HG02981 (cell line): ENCODE results near the gene USP17L22.
"Not testable (repeated sequence)": the region's sequence is repeated elsewhere in the genome, so short reads cannot be mapped to it uniquely, and the experiment has no call there.

Experiments
- ATAC-seq: cut with Tn5 transposase; IDR thresholded peaks from one replicate; pipeline ENCODE4 v1.9.1; 2021; ENCODE audit warnings: mild to moderate bottlenecking, moderate library complexity; ENCODE audit not compliant: unreplicated experiment

Gene USP17L22, protein sequence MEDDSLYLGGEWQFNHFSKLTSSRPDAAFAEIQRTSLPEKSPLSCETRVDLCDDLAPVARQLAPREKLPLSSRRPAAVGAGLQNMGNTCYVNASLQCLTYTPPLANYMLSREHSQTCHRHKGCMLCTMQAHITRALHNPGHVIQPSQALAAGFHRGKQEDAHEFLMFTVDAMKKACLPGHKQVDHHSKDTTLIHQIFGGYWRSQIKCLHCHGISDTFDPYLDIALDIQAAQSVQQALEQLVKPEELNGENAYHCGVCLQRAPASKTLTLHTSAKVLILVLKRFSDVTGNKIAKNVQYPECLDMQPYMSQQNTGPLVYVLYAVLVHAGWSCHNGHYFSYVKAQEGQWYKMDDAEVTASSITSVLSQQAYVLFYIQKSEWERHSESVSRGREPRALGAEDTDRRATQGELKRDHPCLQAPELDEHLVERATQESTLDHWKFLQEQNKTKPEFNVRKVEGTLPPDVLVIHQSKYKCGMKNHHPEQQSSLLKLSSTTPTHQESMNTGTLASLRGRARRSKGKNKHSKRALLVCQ

DNA sequence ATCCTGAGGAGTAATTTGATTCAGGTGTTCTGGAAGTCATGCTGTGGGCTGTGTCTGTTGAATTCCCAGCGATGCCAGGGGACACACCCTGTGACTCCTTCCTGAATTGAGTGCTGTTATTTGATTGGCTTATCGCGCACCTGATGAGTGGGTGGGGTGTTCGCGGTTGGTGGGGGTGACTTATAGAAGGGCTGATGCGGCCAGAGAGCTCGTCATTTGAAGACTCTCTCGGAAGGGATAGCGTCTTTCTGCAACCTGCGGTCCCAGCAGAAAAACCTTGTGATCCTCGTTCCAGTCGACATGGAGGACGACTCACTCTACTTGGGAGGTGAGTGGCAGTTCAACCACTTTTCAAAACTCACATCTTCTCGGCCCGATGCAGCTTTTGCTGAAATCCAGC is at the start of gene USP17L22:
USP17L22 (plus strand) TSS at position 301 of the 400 bp plus-strand sequence; CDS start at position 301, 0 bp downstream.
- not testable (repeated sequence) for ATAC-seq

DNA sequence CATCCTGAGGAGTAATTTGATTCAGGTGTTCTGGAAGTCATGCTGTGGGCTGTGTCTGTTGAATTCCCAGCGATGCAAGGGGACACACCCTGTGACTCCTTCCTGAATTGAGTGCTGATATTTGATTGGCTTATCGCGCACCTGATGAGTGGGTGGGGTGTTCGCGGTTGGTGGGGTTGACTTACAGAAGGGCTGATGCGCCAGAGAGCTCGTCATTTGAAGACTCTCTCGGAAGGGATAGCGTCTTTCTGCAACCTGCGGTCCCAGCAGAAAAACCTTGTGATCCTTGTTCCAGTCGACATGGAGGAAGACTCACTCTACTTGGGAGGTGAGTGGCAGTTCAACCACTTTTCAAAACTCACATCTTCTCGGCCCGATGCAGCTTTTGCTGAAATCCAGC is 47.6 kb upstream of the USP17L22 start, which contains the start of gene USP17L12:
USP17L12 (plus strand) TSS at position 301 of the 400 bp plus-strand sequence; CDS start at position 301, 0 bp downstream.
- ATAC-seq = not testable (repeated sequence)

DNA sequence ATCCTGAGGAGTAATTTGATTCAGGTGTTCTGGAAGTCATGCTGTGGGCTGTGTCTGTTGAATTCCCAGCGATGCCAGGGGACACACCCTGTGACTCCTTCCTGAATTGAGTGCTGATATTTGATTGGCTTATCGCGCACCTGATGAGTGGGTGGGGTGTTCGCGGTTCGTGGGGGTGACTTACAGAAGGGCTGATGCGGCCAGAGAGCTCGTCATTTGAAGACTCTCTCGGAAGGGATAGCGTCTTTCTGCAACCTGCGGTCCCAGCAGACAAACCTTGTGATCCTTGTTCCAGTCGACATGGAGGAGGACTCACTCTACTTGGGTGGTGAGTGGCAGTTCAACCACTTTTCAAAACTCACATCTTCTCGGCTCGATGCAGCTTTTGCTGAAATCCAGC is 42.8 kb upstream of the USP17L22 start, which contains the start of gene USP17L13:
USP17L13 (plus strand) TSS at position 301 of the 400 bp plus-strand sequence; CDS start at position 301, 0 bp downstream.
- ATAC-seq = not testable (repeated sequence)

DNA sequence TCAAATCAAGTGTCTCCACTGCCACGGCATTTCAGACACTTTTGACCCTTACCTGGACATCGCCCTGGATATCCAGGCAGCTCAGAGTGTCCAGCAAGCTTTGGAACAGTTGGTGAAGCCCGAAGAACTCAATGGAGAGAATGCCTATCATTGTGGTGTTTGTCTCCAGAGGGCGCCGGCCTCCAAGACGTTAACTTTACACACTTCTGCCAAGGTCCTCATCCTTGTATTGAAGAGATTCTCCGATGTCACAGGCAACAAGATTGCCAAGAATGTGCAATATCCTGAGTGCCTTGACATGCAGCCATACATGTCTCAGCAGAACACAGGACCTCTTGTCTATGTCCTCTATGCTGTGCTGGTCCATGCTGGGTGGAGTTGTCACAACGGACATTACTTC is 37.2 kb upstream of the USP17L22 start:
- ATAC-seq = not testable (repeated sequence)

DNA sequence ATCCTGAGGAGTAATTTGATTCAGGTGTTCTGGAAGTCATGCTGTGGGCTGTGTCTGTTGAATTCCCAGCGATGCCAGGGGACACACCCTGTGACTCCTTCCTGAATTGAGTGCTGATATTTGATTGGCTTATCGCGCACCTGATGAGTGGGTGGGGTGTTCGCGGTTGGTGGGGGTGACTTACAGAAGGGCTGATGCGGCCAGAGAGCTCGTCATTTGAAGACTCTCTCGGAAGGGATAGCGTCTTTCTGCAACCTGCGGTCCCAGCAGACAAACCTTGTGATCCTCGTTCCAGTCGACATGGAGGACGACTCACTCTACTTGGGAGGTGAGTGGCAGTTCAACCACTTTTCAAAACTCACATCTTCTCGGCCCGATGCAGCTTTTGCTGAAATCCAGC is 33.3 kb upstream of the USP17L22 start, which contains the start of gene USP17L15:
USP17L15 (plus strand) TSS at position 301 of the 400 bp plus-strand sequence; CDS start at position 301, 0 bp downstream.
- not testable (repeated sequence) for ATAC-seq

DNA sequence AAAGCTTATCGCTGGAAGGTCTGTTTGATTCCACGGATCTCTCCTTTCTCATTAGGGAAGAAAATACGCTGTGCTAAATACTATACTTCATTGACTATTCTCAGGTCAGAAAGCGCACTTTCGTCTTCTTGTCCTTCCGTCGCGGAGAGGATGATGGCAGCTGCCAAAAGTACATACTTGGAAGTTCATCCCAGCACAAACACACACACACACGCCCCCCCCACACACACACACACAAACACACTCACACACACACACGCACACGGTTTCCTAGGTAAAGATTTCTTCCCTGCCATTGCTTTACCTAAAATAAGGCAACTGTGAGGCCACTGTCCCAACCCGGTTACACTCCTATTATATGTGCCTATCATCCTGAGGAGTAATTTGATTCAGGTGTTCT is 29.0 kb upstream of the USP17L22 start:
- ATAC-seq = not testable (repeated sequence)

DNA sequence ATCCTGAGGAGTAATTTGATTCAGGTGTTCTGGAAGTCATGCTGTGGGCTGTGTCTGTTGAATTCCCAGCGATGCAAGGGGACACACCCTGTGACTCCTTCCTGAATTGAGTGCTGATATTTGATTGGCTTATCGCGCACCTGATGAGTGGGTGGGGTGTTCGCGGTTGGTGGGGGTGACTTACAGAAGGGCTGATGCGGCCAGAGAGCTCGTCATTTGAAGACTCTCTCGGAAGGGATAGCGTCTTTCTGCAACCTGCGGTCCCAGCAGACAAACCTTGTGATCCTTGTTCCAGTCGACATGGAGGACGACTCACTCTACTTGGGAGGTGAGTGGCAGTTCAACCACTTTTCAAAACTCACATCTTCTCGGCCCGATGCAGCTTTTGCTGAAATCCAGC is 23.8 kb upstream of the USP17L22 start, which contains the start of gene USP17L17:
USP17L17 (plus strand) TSS at position 301 of the 400 bp plus-strand sequence; CDS start at position 301, 0 bp downstream.
- not testable (repeated sequence) for ATAC-seq

DNA sequence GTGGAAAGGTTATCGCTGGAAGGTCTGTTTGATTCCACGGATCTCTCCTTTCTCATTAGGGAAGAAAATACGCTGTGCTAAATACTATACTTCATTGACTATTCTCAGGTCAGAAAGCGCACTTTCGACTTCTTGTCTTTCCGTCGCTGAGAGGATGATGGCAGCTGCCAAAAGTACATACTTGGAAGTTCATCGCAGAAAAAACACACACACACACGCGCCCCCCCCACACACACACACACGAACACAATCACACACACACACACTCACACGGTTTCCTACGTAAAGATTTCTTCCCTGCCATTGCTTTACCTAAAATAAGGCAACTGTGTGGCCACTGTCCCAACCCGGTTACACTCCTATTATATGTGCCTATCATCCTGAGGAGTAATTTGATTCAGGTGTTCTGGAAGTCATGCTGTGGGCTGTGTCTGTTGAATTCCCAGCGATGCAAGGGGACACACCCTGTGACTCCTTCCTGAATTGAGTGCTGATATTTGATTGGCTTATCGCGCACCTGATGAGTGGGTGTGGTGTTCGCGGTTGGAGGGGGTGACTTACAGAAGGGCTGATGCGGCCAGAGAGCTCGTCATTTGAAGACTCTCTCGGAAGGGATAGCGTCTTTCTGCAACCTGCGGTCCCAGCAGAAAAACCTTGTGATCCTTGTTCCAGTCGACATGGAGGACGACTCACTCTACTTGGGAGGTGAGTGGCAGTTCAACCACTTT is 19.3 kb upstream of the USP17L22 start, which contains the start of gene USP17L18:
USP17L18 (plus strand) TSS at position 678 of the 728 bp plus-strand sequence; CDS start at position 678, 0 bp downstream.
- not testable (repeated sequence) for ATAC-seq

DNA sequence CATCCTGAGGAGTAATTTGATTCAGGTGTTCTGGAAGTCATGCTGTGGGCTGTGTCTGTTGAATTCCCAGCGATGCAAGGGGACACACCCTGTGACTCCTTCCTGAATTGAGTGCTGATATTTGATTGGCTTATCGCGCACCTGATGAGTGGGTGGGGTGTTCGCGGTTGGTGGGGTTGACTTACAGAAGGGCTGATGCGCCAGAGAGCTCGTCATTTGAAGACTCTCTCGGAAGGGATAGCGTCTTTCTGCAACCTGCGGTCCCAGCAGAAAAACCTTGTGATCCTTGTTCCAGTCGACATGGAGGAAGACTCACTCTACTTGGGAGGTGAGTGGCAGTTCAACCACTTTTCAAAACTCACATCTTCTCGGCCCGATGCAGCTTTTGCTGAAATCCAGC is 14.3 kb upstream of the USP17L22 start, which contains the start of gene USP17L19:
USP17L19 (plus strand) TSS at position 301 of the 400 bp plus-strand sequence; CDS start at position 301, 0 bp downstream.
- ATAC-seq = not testable (repeated sequence)

DNA sequence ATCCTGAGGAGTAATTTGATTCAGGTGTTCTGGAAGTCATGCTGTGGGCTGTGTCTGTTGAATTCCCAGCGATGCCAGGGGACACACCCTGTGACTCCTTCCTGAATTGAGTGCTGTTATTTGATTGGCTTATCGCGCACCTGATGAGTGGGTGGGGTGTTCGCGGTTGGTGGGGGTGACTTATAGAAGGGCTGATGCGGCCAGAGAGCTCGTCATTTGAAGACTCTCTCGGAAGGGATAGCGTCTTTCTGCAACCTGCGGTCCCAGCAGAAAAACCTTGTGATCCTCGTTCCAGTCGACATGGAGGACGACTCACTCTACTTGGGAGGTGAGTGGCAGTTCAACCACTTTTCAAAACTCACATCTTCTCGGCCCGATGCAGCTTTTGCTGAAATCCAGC is 9.6 kb upstream of the USP17L22 start, which contains the start of gene USP17L20:
USP17L20 (plus strand) TSS at position 301 of the 400 bp plus-strand sequence; CDS start at position 301, 0 bp downstream.
- ATAC-seq = not testable (repeated sequence)

DNA sequence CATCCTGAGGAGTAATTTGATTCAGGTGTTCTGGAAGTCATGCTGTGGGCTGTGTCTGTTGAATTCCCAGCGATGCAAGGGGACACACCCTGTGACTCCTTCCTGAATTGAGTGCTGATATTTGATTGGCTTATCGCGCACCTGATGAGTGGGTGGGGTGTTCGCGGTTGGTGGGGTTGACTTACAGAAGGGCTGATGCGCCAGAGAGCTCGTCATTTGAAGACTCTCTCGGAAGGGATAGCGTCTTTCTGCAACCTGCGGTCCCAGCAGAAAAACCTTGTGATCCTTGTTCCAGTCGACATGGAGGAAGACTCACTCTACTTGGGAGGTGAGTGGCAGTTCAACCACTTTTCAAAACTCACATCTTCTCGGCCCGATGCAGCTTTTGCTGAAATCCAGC is 4.8 kb upstream of the USP17L22 start, which contains the start of gene USP17L21:
USP17L21 (plus strand) TSS at position 301 of the 400 bp plus-strand sequence; CDS start at position 301, 0 bp downstream.
- not testable (repeated sequence) for ATAC-seq

DNA sequence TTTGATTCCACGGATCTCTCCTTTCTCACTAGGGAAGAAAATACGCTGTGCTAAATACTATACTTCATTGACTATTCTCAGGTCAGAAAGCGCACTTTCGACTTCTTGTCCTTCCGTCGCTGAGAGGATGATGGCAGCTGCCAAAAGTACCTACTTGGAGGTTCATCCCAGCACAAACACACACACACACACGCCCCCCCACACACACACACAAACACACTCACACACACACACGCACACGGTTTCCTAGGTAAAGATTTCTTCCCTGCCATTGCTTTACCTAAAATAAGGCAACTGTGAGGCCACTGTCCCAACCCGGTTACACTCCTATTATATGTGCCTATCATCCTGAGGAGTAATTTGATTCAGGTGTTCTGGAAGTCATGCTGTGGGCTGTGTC is 4.3 kb downstream of the USP17L22 start:
- ATAC-seq = not testable (repeated sequence)
